ENCODE data around the gene RPH3AL.

GRCh38 chr17:320809-321385 lies 31.7 kb downstream of the RPH3AL start:
- TF ChIP-seq EZH2 (IDR thresholded peaks at IDR 0.05; ENCODE audit: low read length, unreplicated experiment) (no peak), CTCF (conservative IDR thresholded peaks at IDR 0.05; ENCODE audit: low read depth, low read length) (no peak)

All from PC-3 (cell line).